ENCODE data around the gene FILIP1L.

Gene FILIP1L

GRCh38 chr3:100114413-100115030, at the start of gene FILIP1L:
Gene FILIP1L (minus strand): TSS chr3:100114501.
- no peak for DNase-seq

GRCh38 chr3:100163787-100164186, 49.5 kb upstream of the FILIP1L start:
- DNase-seq, result no peak

GRCh38 chr3:100160521-100160920, 46.2 kb upstream of the FILIP1L start:
- no peak for DNase-seq

DNA sequence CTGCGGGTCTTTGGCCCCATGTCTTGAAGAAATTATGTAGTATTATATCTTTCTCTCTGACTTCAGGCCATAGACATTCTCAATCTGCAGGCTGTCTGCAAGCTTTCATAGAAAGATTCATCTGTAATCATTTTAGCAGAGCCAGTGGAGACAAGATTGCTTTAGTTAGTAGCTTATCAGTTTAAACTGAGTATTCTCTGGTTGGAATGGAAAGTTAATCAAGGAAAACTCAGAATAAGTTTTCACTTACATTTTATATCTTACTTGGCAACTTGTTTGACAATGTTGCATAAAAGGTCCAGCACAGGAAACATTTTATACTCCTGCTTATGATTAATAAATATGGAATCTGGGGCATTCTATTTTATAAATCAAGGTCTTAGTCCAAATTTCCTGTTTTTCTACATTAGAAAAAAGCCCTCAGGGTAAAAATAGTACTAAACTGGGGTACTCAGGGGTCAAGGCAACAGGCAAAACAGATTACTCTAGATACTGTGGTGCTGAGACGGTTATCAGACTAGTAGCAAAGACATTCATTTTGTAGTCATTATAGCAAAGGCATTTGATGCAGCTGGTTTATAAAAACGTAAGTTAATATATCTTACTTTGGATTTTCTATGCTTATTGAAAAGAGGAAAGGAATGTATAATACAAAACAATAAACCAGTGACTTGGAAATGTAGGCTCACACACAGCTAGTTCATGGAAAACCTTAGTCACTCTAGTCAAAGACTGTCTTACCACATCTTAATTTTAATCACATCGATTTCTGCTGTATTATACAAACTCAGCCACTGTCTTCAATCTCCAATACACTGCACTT, 45.2 kb upstream of the FILIP1L start:
- no peak for DNase-seq

- DNase-seq, result no peak
These were observed 44.6 kb upstream of the FILIP1L start for GRCh38 chr3:100158918-100159330.

DNA sequence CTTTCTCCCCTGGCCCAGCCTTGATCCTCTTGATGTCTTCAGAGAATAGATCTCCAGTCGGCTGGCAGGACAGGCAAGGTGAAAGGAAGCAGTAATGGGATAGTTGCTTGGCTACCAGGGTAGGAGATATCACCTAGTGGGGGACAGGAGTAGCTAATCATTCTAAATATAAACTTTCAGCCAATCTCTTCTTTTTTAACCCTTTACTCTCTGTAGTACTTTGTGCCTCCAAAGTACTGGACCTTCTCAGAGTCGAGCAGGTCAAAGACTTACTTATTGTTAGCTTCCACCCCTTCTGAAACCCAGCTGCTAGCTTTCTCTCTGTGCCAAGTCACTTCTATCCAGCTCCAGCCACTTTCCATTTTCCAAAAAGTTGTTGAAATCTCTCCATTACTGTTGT, 43.4 kb upstream of the FILIP1L start:
- no peak for DNase-seq

DNA sequence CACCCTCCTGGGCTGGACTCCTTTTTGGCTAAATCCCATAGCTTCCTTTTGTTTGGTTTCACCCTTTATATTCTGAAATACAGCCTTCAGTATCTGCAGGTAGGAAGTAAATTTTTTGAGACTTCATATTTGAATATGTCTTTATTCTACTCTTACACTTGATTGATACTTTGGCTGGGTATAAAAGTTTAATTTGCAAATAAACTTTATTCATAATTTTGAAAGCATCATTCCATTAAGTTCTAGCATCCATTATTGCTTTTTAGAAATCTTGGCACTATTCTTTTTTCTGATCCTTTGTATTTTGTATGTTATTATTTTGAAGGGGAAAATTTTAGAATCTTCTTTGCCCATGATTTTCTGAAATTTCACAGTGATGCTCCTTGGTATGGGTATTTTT, 41.3 kb upstream of the FILIP1L start:
- DNase-seq, result no peak

DNA sequence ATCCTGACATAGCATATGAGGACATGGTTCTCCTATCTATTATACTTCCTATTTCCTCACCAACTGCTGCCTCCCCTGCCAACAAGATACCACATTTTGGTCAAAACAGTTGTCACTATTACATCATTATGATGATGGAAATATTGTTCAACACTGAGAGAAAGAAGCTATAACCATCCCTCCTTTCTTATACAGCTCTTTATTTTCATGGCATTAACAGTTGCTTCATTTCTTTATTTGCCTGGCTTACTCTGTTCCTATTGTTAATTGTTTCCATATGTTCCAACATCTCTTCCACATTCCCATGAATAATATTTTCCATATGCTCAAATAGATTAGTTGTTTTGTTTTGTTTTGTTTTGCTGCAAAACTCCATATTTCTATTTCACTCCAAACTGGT, 40.8 kb upstream of the FILIP1L start:
- DNase-seq, result no peak

GRCh38 chr3:100154171-100154570, 39.9 kb upstream of the FILIP1L start:
- no peak for DNase-seq

DNA sequence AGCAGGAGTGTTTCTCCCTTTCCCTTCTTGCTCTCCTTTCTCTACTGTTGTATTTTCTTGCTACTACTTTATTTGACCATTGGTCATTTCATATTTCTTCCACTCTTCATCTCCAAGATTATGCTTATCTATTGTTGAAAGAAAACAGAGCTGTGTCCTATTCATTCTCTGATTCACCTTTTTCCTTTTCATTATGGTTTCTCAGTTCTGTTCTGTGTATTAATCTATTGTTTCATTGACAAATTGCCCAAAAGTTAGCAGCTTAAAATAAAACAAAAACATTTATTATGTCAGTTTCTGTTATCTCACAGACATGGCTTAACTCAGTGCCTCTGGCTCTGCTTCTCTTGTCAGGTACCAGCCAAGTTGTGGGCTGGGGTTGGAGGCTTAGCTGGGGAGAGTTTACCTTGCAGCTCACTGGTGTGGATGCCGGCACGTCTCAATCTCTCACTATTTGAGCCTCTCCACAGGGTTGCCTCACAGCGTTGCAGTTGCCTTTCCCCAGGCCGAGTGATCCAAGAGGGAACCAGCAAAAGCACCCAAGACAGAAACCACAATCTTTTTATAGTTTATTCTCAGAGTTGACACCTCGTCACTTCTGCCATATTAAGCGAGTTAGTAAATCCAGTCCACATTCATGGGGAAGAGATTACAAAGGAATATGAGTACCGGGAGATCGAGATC, 36.9 kb upstream of the FILIP1L start:
- no peak for DNase-seq

GRCh38 chr3:100150473-100150872, 36.2 kb upstream of the FILIP1L start:
- DNase-seq, result no peak

- DNase-seq, result no peak
These were observed 35.6 kb upstream of the FILIP1L start for GRCh38 chr3:100149713-100150415.

- no peak for DNase-seq
These were observed 34.8 kb upstream of the FILIP1L start for GRCh38 chr3:100149130-100149529.

- no peak for DNase-seq
These were observed 30.1 kb upstream of the FILIP1L start for GRCh38 chr3:100144255-100144866.

DNA sequence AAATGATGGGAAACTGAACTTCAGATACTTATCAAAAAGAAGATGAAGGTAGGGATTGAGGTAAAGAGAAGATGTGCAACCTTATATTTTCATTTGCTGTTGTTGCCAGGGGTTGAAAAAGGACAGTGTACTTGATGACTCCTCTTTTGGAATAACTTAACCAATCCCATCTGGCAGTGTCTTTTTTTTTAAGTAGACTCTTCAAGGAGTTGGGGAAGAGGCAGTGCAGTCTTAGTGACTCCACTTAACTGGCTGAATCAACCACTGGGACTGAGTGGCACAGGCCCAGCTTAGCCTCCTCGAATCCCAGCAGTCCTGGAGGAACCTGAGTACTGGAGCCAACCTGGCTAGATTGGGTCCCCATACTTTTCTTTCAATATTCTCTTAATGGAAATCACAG, 27.3 kb upstream of the FILIP1L start:
- DNase-seq, result no peak

- DNase-seq, result no peak
These were observed 26.7 kb upstream of the FILIP1L start for GRCh38 chr3:100140976-100141375.

DNA sequence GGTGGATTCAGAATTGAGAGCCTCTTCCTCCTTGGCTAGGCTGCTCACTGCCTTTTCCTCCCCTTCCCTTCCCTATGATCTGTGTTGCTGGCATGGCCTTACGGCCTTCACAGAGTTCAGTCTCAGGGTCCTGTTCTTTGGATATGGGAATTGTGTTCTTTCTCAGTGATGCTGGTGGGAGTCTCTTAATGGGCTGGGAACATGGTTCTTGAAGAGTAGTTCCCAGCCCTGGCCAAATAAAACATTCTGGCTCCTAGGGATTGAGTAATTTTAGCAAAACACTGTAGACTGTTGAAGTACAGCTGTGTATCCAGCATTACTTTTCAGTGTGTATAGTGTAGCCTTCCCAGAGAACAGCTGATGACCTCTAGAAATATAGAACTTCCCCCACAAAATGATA, 22.6 kb upstream of the FILIP1L start:
- no peak for DNase-seq

GRCh38 chr3:100131241-100131640, 16.9 kb upstream of the FILIP1L start:
- no peak for DNase-seq

DNA sequence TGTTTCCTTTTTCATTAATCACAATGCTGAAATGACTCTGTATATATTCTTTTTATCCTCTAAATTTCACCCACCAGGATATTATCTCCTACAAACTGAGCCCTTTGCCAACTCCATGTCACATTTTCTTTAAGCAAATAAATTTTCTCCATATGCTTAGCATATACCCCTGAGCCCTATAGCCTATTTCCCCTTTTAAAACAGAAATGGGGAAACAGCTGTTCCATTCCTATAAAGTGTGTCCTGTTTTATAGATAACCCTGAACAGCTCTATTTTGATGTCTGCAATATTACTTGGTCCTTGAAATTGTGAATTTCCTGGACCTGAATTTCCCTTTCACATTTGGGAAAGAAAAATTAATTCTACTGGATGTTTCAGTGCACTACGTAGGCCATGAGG, 15.6 kb upstream of the FILIP1L start:
- DNase-seq, result no peak

DNA sequence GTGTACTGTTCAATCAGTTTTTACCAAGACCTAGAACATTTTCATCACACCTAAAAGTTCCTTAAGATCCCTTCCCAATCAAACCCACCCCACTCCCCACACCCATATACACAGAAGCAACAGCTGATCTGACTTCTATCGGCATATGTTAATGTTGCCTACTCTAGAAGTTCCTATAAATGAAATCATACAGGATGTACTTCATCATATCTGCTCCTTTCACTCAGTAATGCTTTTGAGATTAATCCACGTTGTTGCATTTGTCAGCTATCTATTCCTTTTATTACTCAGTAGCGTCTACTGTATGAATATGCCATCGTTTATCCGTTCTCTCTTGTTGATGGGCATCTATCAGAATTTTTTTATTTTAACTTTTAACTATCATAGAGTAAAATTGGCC, 14.3 kb upstream of the FILIP1L start:
- DNase-seq, result no peak

DNA sequence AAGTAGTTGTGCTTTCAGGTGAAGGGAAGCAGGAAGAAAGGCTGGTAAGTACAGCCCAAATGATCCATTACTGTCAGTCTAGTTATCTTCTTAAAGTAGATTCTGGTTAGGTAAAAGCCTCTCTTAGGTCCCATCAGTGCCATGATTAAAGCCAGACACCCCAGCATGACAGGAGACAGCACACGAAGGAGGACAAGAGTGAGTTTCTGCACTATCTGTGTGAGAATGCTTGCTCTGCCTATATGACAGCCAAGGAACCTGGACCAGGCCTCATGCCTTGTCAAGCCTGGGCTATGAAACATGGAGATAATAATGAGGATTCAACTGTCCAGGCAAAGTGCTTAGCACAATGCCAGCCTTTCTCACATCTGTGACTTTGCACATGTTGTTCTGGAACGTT, 13.5 kb upstream of the FILIP1L start:
- no peak for DNase-seq

DNA sequence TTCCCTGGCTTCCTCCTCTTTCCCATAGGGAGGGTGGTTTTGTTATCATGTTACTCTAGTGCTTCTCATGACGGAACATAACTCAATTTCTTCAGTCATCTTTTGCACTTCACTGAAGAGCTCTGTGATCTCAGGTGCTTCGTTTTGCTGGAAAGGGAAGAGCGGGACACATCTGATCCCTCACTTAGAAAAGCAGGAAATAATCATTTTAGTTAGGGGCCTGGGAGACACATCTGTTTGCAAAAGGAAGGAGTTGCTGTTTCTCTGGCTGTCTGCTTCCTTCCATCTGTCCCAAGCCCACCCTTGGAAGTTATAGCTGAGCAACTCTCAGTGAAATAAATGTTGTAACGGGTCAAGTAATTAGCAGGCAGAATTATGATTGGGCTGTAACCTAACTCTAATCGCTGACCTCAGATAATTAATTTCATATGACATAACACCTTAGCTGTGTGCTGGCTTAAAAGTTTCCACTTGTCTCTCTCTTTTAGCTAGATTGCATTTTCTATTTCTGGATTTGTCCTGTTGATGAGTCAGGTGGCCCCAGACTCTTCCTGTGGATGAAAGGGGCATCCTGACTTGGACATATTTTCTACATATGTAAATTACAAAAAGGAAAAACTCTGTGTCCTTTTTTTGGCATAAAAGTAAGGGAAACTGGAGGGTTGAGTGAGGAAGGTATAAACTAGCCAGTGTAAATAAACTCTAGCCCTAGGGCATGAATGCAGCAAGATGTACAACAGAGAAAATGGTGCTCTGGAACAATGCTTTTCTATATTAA, 11.0 kb upstream of the FILIP1L start:
- DNase-seq, result no peak
